ENCODE measurements around the gene RTEL1.

DNA sequence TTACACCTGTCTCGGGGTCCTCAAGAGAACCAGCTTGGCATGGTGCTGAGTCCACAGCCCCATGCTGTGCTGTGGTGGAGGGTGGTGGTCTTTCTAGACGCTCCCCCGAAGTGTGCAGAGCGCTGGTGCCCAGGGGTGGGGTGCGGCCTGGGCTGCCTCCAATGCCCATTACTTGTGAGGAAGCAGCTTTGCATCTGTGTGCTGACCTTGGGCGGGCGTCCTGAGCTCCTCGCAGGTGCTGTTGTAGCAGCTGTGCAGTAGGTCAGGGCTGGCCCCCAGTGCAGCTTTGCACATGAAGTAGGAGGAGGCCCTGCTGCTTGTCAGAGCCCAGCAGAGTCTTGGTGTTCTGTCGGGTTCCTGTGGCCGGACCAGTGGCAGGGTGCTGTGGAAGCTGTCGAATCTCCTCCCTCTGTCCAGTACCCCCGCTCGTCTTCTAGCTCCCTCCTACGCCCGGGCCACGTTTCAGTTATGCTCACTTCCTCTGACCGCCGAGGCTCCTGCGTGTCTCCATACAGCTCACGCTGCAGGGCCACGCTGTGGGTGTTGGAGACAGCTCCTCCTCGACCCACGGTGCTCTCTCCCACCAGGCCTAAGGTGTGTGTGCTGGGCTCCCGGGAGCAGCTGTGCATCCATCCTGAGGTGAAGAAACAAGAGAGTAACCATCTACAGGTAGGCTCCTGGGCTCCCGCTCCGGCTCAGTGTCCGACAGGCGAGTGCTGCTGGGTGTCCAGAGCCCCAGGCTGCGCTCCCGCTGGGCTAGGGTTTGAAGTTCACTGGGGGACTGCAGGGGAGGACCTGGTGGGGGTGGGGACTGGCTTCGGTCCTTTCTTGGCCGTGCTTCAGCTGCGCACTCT lies 4.1 kb downstream of the RTEL1 start:
- TF ChIP-seq RFX5 (IDR thresholded peaks at IDR 0.05; ENCODE audit: low read depth, low read length): no peak
- TF ChIP-seq NFIC (IDR thresholded peaks at IDR 0.05): no peak
- no peak for TF ChIP-seq MTA1 (IDR thresholded peaks at IDR 0.05; ENCODE audit: borderline replicate concordance)
- TF ChIP-seq GABPA (tag; conservative IDR thresholded peaks at IDR 0.05; ENCODE audit: low read depth): no peak
- TF ChIP-seq SMAD4 (CRISPR knock-in tag; conservative IDR thresholded peaks at IDR 0.05): no peak
- TF ChIP-seq, protein P1, sequence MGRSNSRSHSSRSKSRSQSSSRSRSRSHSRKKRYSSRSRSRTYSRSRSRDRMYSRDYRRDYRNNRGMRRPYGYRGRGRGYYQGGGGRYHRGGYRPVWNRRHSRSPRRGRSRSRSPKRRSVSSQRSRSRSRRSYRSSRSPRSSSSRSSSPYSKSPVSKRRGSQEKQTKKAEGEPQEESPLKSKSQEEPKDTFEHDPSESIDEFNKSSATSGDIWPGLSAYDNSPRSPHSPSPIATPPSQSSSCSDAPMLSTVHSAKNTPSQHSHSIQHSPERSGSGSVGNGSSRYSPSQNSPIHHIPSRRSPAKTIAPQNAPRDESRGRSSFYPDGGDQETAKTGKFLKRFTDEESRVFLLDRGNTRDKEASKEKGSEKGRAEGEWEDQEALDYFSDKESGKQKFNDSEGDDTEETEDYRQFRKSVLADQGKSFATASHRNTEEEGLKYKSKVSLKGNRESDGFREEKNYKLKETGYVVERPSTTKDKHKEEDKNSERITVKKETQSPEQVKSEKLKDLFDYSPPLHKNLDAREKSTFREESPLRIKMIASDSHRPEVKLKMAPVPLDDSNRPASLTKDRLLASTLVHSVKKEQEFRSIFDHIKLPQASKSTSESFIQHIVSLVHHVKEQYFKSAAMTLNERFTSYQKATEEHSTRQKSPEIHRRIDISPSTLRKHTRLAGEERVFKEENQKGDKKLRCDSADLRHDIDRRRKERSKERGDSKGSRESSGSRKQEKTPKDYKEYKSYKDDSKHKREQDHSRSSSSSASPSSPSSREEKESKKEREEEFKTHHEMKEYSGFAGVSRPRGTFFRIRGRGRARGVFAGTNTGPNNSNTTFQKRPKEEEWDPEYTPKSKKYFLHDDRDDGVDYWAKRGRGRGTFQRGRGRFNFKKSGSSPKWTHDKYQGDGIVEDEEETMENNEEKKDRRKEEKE (IDR thresholded peaks at IDR 0.05; ENCODE audit: borderline replicate concordance in 1 of 2, control insufficient read depth in 1 of 2, low read depth in 2 of 2, low read length in 1 of 2): no peak
- TF ChIP-seq, protein P2, sequence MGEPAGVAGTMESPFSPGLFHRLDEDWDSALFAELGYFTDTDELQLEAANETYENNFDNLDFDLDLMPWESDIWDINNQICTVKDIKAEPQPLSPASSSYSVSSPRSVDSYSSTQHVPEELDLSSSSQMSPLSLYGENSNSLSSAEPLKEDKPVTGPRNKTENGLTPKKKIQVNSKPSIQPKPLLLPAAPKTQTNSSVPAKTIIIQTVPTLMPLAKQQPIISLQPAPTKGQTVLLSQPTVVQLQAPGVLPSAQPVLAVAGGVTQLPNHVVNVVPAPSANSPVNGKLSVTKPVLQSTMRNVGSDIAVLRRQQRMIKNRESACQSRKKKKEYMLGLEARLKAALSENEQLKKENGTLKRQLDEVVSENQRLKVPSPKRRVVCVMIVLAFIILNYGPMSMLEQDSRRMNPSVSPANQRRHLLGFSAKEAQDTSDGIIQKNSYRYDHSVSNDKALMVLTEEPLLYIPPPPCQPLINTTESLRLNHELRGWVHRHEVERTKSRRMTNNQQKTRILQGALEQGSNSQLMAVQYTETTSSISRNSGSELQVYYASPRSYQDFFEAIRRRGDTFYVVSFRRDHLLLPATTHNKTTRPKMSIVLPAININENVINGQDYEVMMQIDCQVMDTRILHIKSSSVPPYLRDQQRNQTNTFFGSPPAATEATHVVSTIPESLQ (CRISPR knock-in tag; IDR thresholded peaks at IDR 0.05): no peak
- TF ChIP-seq CREM (IDR thresholded peaks at IDR 0.05; ENCODE audit: low read depth): no peak
- no peak for TF ChIP-seq NR4A1 (CRISPR knock-in tag; IDR thresholded peaks at IDR 0.05)
- TF ChIP-seq NR4A1 (tag; IDR thresholded peaks at IDR 0.05): no peak
